Ectodermal cell (in vitro differentiated cells): ENCODE results near the gene CD14.
"Not testable (repeated sequence)": the region's sequence is repeated elsewhere in the genome, so short reads cannot be mapped to it uniquely, and the experiment has no call there.

Source experiments
- H3K27ac ChIP-seq: 2 replicates; pipeline ENCODE4 v1.7.0; 2013; ENCODE audit warnings: mild to moderate bottlenecking, low read depth, low read length; ENCODE audit not compliant: insufficient read depth, poor library complexity, severe bottlenecking
- H3K27me3 ChIP-seq: 2 replicates; pipeline ENCODE4 v1.7.0; 2013; ENCODE audit warnings: mild to moderate bottlenecking, low read length; ENCODE audit not compliant: insufficient read depth, control insufficient read depth, poor library complexity, severe bottlenecking
- H3K36me3 ChIP-seq: one replicate; pipeline ENCODE4 v1.7.0; 2013; ENCODE audit warnings: low read length; ENCODE audit not compliant: control insufficient read depth, insufficient read depth
- H3K4me1 ChIP-seq: one replicate; pipeline ENCODE4 v1.7.0; 2013; ENCODE audit warnings: low read length; ENCODE audit not compliant: control insufficient read depth, insufficient read depth
- H3K4me3 ChIP-seq: 2 replicates; pipeline ENCODE4 v1.7.0; 2013; ENCODE audit warnings: low read depth, low read length, control low read depth; ENCODE audit not compliant: insufficient read depth
- H3K9me3 ChIP-seq: 2 replicates; pipeline ENCODE4 v1.7.0; 2013; ENCODE audit warnings: mild to moderate bottlenecking, low read length, moderate library complexity; ENCODE audit not compliant: control insufficient read depth
- WGBS, 2 experiments: methylation state at CpG; one replicate each; pipeline ENCODE4 v1.1.7; 2013; ENCODE audit warnings: missing lambda C conversion rate in 2 of 2; 5-methylcytosine and 5-hydroxymethylcytosine counted together

CD14 gene

DNA sequence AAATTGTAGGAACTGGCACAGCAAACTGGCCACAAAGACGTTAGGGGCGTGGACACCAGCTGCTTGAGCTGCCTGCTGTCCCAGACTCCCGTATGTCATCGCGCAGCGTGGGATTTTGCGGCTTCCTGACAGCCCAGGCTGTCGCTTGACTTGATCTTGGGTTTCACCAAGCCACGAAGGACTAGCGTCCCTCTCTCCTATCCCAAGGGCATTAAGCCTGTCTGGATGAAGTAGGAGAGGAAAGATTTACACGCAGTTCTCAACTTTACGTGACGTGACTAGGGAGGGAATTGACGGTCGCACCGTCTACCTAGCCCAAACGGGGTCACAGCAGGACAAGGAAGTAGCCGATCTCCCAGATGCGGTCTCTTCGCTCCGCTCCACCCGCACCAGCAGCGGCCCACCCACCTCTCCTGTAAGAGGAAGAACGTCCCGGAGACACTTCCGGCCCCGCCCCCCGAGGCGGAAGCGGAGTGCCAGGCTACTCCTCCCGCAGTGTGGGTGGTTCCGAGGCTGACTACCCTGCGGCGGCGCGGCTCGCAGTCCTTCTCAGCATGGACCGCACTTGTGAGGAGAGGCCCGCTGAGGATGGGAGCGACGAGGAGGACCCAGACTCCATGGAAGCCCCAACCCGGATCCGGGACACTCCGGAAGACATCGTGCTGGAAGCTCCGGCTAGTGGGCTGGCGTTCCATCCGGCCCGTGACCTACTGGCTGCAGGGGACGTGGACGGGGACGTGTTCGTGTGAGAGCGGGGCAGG is 31.6 kb upstream of the CD14 start, which contains the start of gene WDR55:
WDR55 (plus strand) TSS at position 546 of the 761 bp plus-strand sequence; CDS start at position 555, 9 bp downstream.
- H3K4me3 ChIP-seq, result peak within 1 kb of the TSS; percentile 92
- H3K9me3 ChIP-seq, result no peaks in the 10 kb centered on the region
- H3K27ac ChIP-seq, result peak within 1 kb of the TSS; percentile 81
- no peaks in the 10 kb centered on the region for H3K27me3 ChIP-seq
- peaks cover 39% of the 10 kb centered on the region for H3K36me3 ChIP-seq
- WGBS, 2 experiments, result 1% methylated on average over 54 of the region's 54 CpGs
- H3K4me1 ChIP-seq, result no peaks in the 10 kb centered on the region

DNA sequence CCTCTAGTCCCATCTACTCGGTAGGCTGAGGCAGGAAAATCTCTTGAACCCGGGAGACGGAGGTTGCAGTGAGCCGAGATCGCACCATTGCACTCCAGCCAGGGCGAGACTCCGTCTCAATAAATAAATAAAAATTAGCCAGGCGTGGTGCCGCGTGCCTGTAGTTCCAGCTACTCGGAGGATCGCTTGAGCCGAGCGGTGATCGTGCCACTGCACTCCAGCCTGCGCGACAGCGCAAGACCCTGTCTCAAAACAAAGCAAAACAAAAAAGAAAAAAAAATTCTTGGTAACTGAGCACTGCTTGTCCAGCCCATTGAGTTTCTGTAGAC is 31.0 kb upstream of the CD14 start:
- 80 to 83% methylated on average over 18 of the region's 18 CpGs for WGBS, 2 experiments
- peak overlapping the region; percentile 81 for H3K27ac ChIP-seq
- peak overlapping the region; percentile 92 for H3K4me3 ChIP-seq
- H3K36me3 ChIP-seq, result peaks cover 39% of the 10 kb centered on the region
- no peaks in the 10 kb centered on the region for H3K4me1 ChIP-seq
- H3K9me3 ChIP-seq, result no peaks in the 10 kb centered on the region
- no peaks in the 10 kb centered on the region for H3K27me3 ChIP-seq

DNA sequence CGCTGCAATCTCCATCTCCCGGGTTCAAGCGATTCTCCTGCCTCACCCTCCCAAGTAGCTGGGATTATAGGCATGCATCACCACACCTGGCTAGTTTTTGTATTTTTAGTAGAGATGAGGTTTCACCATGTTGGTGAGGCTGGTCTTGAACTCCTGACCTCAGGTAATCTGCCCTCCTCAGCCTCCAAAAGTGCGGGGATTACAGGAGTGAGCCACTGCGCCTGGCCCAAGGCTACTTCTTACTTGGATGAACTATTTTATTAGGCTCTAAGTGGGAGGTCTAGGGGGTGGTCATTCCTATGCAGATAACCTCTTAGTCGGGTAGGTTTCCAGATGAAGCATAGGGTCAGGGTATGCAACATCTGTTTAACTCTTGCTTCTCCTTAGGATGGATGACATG is 27.4 kb upstream of the CD14 start:
- H3K27ac ChIP-seq, H3K27me3 ChIP-seq, H3K4me3 ChIP-seq, H3K4me1 ChIP-seq, H3K9me3 ChIP-seq: not testable (repeated sequence)
- H3K36me3 ChIP-seq, result peaks cover 57% of the 10 kb centered on the region
- 88 to 90% methylated on average over 6 of the region's 6 CpGs for WGBS, 2 experiments

DNA sequence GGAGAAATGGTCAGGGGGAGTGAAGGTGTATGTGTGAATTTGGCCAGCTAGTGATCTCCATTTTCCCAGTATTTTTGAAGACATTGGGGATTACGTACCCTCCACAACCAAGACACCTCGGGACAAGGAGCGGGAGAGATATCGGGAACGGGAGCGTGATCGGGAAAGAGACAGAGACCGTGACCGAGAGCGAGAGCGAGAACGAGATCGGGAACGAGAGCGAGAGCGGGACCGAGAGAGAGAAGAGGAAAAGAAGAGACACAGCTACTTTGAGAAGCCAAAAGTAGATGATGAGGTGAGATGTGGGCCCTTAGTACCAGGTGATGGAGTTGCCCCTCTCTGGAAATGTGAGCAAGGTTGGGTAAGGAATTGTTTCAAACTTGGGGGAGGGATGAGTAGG is 25.9 kb upstream of the CD14 start:
- no peak overlapping the region for H3K4me3 ChIP-seq
- H3K36me3 ChIP-seq, result peaks cover 72% of the 10 kb centered on the region
- no peaks in the 10 kb centered on the region for H3K9me3 ChIP-seq
- no peaks in the 10 kb centered on the region for H3K27me3 ChIP-seq
- 96 to 97% methylated on average over 17 of the region's 17 CpGs for whole genome bisulfite sequencing, 2 experiments
- no peaks in the 10 kb centered on the region for H3K4me1 ChIP-seq
- no peak overlapping the region for H3K27ac ChIP-seq

DNA sequence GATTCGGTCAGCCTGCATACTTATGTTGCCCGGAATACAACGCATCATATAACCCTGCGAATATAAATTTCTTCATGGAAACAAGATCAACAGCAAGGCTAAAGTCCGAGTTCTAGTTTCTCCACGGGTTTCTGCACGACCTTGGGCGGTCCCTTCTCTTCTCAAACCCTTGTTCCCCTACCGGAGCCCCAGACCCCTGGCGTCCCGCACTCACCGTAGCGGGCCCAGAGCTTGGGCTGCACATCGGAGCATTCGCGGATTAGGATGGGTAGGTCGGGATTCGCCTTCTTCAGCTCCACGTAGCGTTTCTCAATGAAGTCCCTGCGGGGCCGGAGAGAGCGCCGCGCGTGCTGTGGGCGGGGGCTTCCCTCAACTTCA is 14.1 kb upstream of the CD14 start:
- Histone ChIP-seq H3K27me3 (no peaks in the 10 kb centered on the region), H3K4me1 (no peaks in the 10 kb centered on the region), H3K9me3 (no peaks in the 10 kb centered on the region), H3K27ac (peak overlapping the region; percentile 13), H3K4me3 (peak overlapping the region; percentile 98), H3K36me3 (peaks cover 22% of the 10 kb centered on the region)
- 3 to 4% methylated on average over 27 of the region's 27 CpGs for WGBS, 2 experiments

DNA sequence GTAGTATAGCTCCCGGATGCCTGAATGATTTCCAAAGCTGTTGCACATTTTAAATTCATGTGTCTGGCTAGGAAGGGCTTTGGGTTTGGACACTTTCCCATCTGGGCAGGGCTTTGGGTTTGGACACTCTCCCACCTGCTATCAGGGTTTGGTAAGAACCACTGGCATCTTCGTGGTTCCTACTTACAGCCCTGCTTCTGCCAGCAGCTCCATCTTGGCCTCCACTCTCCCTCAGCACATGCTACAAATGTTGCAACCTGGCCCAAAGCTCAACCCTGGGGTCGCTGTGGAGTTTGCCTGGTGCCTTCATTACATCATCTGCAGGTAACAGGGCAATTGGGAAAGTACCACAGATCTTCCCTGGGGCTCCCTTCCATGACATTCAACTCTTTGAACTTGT is 9.7 kb upstream of the CD14 start:
- H3K27ac ChIP-seq, result no peak overlapping the region
- H3K27me3 ChIP-seq, result no peaks in the 10 kb centered on the region
- H3K4me1 ChIP-seq, result no peaks in the 10 kb centered on the region
- peaks cover 17% of the 10 kb centered on the region for H3K36me3 ChIP-seq
- WGBS, 2 experiments, result 92 to 93% methylated on average over 3 of the region's 3 CpGs
- H3K9me3 ChIP-seq, result no peaks in the 10 kb centered on the region
- H3K4me3 ChIP-seq, result no peak overlapping the region

DNA sequence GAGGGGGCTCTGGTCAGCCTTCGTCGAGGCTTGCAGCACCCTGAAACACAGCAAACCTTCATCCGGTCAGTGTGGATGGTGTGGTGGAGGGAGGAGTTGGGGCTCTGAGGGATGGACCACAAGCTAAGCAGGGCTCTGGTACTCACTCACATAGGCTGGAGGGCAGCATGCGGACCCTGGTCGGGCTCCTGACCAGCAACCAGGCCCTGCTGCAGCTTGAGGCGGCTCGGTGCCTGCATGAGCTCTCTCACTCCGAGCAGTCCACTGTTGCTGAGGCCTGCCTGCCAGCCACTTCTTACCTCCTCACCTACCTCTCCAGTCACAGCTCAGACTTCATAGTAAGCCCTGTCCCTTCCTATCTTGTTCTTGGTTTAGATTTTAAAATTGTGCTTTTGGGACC is 8.7 kb upstream of the CD14 start:
- 94% methylated on average over 8 of the region's 8 CpGs for WGBS, 2 experiments
- no peaks in the 10 kb centered on the region for H3K4me1 ChIP-seq
- H3K4me3 ChIP-seq, result no peak overlapping the region
- no peaks in the 10 kb centered on the region for H3K9me3 ChIP-seq
- H3K27me3 ChIP-seq, result no peaks in the 10 kb centered on the region
- no peak overlapping the region for H3K27ac ChIP-seq
- peaks cover 17% of the 10 kb centered on the region for H3K36me3 ChIP-seq

DNA sequence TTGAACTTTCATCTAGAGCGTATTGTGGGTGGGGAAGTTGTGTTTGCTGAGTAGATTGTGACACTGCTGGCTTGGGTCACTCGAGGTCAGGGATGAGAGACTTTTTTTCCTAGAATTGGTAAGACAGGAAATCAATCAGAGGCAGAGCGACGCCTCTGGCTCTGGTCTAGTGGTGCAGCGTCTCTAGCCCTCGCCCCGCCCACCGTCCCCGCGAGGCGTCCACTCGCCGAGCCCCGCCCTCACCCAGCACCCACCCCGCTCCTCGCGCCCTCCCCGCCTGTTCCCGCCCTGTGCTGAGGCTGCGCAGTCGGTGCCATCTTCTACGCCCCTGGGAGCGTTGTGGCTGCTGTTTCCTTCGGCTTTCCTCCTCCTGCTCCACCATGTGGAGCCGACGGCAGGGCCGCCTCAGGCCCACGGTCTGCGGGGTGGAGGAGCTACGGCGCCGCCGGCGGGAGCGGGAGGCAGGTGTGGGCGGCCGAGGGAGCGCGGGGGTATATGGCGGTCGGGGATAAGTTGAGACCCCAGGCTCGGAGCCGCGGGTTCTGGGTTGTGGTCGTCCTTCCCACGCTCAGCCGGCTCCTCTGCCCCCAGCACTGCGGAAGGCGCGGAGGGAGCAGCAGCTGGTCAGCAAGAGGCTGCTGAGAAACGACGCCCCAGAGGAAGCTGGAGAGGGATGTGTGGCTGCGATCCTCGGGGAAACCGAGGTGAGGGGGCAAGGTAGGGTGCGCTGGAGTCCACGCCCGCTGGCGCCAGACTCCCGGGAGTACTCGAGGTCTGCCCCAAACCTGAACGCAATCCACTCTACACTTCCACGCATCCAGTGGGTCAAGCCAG is 6.4 kb upstream of the CD14 start, which contains the start of gene TMCO6:
TMCO6 (plus strand) TSS at position 304 of the 834 bp plus-strand sequence; CDS start at position 381, 77 bp downstream.
- WGBS, 2 experiments, result 1% methylated on average over 63 of the region's 63 CpGs
- Histone ChIP-seq H3K4me3 (peak within 1 kb of the TSS; percentile 66), H3K27me3 (peaks cover under 1% of the 10 kb centered on the region)

DNA sequence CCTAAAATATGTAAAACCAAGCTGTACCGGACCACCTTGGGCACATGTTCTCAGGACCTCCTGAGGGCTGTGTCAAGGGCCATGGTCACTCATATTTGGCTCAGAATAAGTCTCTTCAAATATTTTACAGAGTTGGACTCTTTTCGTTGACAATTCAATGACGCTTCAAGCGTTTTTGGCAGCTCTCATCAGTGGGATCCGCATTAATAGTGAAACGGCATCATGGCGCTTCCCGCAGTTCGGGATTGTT is 5.8 kb upstream of the CD14 start:
- not testable (repeated sequence) for H3K36me3 ChIP-seq, H3K9me3 ChIP-seq, H3K27ac ChIP-seq, H3K4me3 ChIP-seq, H3K27me3 ChIP-seq, H3K4me1 ChIP-seq
- WGBS, 2 experiments, result 70 to 77% methylated on average over 9 of the region's 9 CpGs

More for the DNA sequence above, 6.4 kb upstream of the CD14 start, which contains the start of gene TMCO6:
- H3K27ac ChIP-seq, result no peak within 1 kb of the TSS
- H3K9me3 ChIP-seq, result no peaks in the 10 kb centered on the region
- H3K36me3 ChIP-seq, result peaks cover 9% of the 10 kb centered on the region
- no peaks in the 10 kb centered on the region for H3K4me1 ChIP-seq

DNA sequence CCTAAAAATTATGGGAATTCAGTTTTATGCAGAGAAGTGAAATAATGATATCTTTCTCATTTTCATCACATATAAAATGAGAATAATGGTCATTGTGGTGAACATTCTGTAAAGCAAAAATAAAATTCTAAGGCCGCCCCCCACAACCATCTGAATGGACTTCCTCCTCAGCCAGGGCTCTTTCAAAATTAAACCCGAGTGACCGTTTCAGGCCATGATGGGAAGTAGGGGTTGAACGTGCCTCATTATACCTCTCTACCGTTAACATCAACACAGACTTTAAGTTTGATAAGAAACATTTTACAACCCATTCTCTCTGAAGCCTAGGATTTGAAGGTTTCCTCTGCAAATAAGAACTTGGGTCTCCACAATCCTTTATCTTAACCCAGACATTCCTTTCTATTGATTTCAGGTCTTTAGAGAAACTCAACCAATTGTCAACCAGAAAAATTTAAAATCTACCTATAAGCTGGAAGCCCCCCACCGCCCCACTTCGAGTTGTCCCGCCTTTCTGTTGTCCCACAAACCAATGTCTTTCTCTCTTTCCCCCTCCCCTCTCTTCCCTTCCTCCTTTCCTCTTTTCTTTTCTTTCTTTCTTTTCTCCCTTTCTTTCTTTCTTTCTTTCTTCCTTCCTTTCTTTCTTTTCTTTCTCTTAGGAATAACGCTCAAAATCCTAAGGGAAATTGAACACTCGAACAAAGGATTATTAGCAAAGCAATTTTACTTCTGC is 4.6 kb upstream of the CD14 start:
- 89 to 92% methylated on average over 10 of the region's 10 CpGs for WGBS, 2 experiments
- no peak overlapping the region for H3K4me3 ChIP-seq
- H3K9me3 ChIP-seq, result no peaks in the 10 kb centered on the region
- peaks cover 18% of the 10 kb centered on the region for H3K27me3 ChIP-seq
- no peak overlapping the region for H3K27ac ChIP-seq
- H3K4me1 ChIP-seq, result no peaks in the 10 kb centered on the region
- peaks cover 9% of the 10 kb centered on the region for H3K36me3 ChIP-seq
